Posterior cingulate gyrus (tissue), 11 donors: ENCODE data around the gene CHST12.
"Not testable (repeated sequence)": the region's sequence is repeated elsewhere in the genome, so short reads cannot be mapped to it uniquely, and the experiment has no call there.

Experiments used
- DNase-seq, 10 donors: peaks; one replicate each; pipeline versions ENCODE4 v3.0.0 to v3.0.0-alpha.2; 2020 to 2021; ENCODE audit warnings: mixed read lengths in 3 of 10
- intact Hi-C: fragments of 100-400 bp; cut with DNase I; formaldehyde crosslinking; loops from one replicate; pipeline ENCODE4 v1.15.1; 2023

The CHST12 gene

GRCh38 chr7:2451171-2452073 is 48.0 kb downstream of the CHST12 start:
- DNase-seq, result peak; percentile 64 to 96 (median 84)
- intact Hi-C loops, result no loop called here

- DNase-seq, result peak in 2 of 10 donors; percentile 66 to 68
Observed at GRCh38 chr7:2452074-2452507, 48.7 kb downstream of the CHST12 start.

GRCh38 chr7:2452643-2453270 is 49.3 kb downstream of the CHST12 start:
- peak in 2 of 10 donors; percentile 52 to 63 for DNase-seq
- intact Hi-C loops, result no loop called here

More at GRCh38 chr7:2452074-2452507, 48.7 kb downstream of the CHST12 start:
- intact Hi-C loops, result no loop called here

- DNase-seq, result peak in 2 of 10 donors; percentile 2 to 3
- intact Hi-C loops, result not testable (repeated sequence)
Observed at GRCh38 chr7:2453849-2454248, 50.4 kb downstream of the CHST12 start.

GRCh38 chr7:2459674-2460073 is 56.3 kb downstream of the CHST12 start:
- intact Hi-C loops, result no loop called here
- no peak for DNase-seq

GRCh38 chr7:2460188-2460587 is 56.8 kb downstream of the CHST12 start:
- intact Hi-C loops, result no loop called here

GRCh38 chr7:2460641-2461040 is 57.2 kb downstream of the CHST12 start:
- intact Hi-C loops, result no loop called here
- DNase-seq, result peak in 7 of 10 donors; percentile 48 to 92 (median 66)

More at GRCh38 chr7:2460188-2460587, 56.8 kb downstream of the CHST12 start:
- DNase-seq, result peak; percentile 34 to 93 (median 71)

- no peak for DNase-seq
- intact Hi-C loops, result no loop called here
Observed at GRCh38 chr7:2461268-2462026, 58.0 kb downstream of the CHST12 start.

- DNase-seq, result no peak
- intact Hi-C loops, result no loop called here
Observed at GRCh38 chr7:2462731-2463130, 59.3 kb downstream of the CHST12 start.

GRCh38 chr7:2465928-2466327 is 62.5 kb downstream of the CHST12 start:
- intact Hi-C loops, result no loop called here
- peak in 1 of 10 donors; percentile 33 for DNase-seq

- intact Hi-C loops, result no loop called here
- DNase-seq, result no peak
Observed at GRCh38 chr7:2466675-2467074, 63.3 kb downstream of the CHST12 start.

- intact Hi-C loops, result no loop called here
- no peak for DNase-seq
Observed at GRCh38 chr7:2468227-2468626, 64.8 kb downstream of the CHST12 start.

GRCh38 chr7:2469460-2470203 is 66.2 kb downstream of the CHST12 start:
- DNase-seq, intact Hi-C loops: not testable (repeated sequence)

GRCh38 chr7:2470204-2471021 is 67.0 kb downstream of the CHST12 start:
- no peak for DNase-seq
- intact Hi-C loops, result no loop called here

GRCh38 chr7:2471022-2471329 is 67.6 kb downstream of the CHST12 start:
- DNase-seq, result no peak
- intact Hi-C loops, result no loop called here

GRCh38 chr7:2471396-2471795 is 68.0 kb downstream of the CHST12 start:
- no peak for DNase-seq
- intact Hi-C loops, result no loop called here

GRCh38 chr7:2472739-2473138 is 69.3 kb downstream of the CHST12 start:
- no peak for DNase-seq
- intact Hi-C loops, result no loop called here

- intact Hi-C loops, result no loop called here
- DNase-seq, result no peak
Observed at GRCh38 chr7:2473496-2474180, 70.2 kb downstream of the CHST12 start.

GRCh38 chr7:2474224-2474623 is 70.8 kb downstream of the CHST12 start:
- intact Hi-C loops, result no loop called here
- no peak for DNase-seq
